ENCODE data around the gene TADA2B. TPM values are rescaled to one million over a fixed set of nuclear protein-coding genes. Genes with fewer than 3 reads are reported as not detected.

The TADA2B gene
- total and polyA plus RNA-seq, 2 of the 4 experiments (the other 2 are of a cell fraction), result 6.1 to 8.6 TPM

DNA sequence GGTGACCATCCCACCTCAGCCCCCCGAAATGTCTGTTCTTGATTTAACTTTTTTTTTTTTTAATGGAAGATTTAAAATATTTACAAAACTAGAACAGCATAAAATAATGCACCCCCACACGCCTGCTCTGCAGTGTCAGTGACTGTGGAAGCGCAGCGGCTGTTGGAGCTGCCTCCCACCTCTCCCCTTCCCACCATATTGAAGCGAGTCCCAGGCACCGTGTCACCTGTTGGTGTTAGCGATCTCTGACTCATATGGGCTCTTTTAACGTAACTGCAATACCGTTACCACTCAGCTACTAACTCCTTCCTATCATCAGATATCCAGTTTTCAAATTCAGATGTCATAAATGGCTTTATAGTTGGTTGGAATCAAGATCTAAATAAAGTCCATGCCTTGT lies 17.1 kb upstream of the TADA2B start:
- WGBS, 2 experiments (ENCODE audit: extremely low coverage in 2 of 2, insufficient read length in 1 of 2), result no CpG with 5 or more reads among the region's 9 CpGs
- POLR2A ChIA-PET (ENCODE audit: unreplicated experiment), result no interaction called here
- dilution Hi-C loops (cut with HindIII; ENCODE audit: low sequenced_read_pairs, unreplicated experiment), result no loop called here

More for the DNA sequence above, 17.1 kb upstream of the TADA2B start:
- peaks cover 17% of the 10 kb centered on the region for H3K9me1 ChIP-seq (ENCODE audit: insufficient read depth, low read length)
- no peak overlapping the region for H2BK120ac ChIP-seq (ENCODE audit: low read depth, low read length)
- no peak overlapping the region for H3K56ac ChIP-seq (ENCODE audit: extremely low read depth, insufficient read depth, low read length)
- in situ Hi-C loops (cut with MboI; ENCODE audit: low sequenced_read_pairs) (no loop called here), intact Hi-C loops (cut with micrococcal nuclease) (no loop called here)
- H3K4me1 ChIP-seq (ENCODE audit: control insufficient read depth, insufficient read depth, low read length), result peaks cover 11% of the 10 kb centered on the region
- DNase-seq, result no peak
- no peaks in the 10 kb centered on the region for H4K20me1 ChIP-seq (ENCODE audit: insufficient read depth, low read length)
- BruUV-seq (replicated peaks), result no TSS peak
- H2AK5ac ChIP-seq (ENCODE audit: low read depth, low read length), result no peak overlapping the region
- no peak overlapping the region for H3K18ac ChIP-seq (ENCODE audit: low read depth, low read length)
- H2BK20ac ChIP-seq (ENCODE audit: low read depth, low read length), result no peak overlapping the region
- no peak overlapping the region for H2BK15ac ChIP-seq (ENCODE audit: low read depth, low read length)
- no peak overlapping the region for H4K91ac ChIP-seq (ENCODE audit: insufficient read depth, low read depth, low read length)
- H3K4me3 ChIP-seq (ENCODE audit: insufficient read depth, low read depth, low read length), result no peak overlapping the region
- H3K14ac ChIP-seq (replicated peaks; ENCODE audit: low read depth, low read length), result no peak overlapping the region
- peaks cover 49% of the 10 kb centered on the region for H3K36me3 ChIP-seq (ENCODE audit: control insufficient read depth, insufficient read depth, low read length)
- no peak overlapping the region for H4K5ac ChIP-seq (ENCODE audit: low read depth, low read length)
- H2BK5ac ChIP-seq (ENCODE audit: low read depth, low read length, poor library complexity, severe bottlenecking), result no peak overlapping the region
- H3K27ac ChIP-seq (ENCODE audit: insufficient read depth, low read length), result no peak overlapping the region
- CTCF ChIA-PET, result no interaction called here
- no peak for ATAC-seq (ENCODE audit: low read depth)
- TF ChIP-seq CEBPB (IDR thresholded peaks at IDR 0.05; ENCODE audit: low read depth, low read length) (no peak), USF2 (IDR thresholded peaks at IDR 0.05; ENCODE audit: low read depth, low read length) (no peak), NFE2L2 (IDR thresholded peaks at IDR 0.05; ENCODE audit: low read depth, low read length) (no peak), RCOR1 (IDR thresholded peaks at IDR 0.05; ENCODE audit: insufficient replicate concordance, low read length) (no peak), MAZ (IDR thresholded peaks at IDR 0.05; ENCODE audit: borderline replicate concordance, low read depth, low read length) (no peak)
- no peak overlapping the region for H3K9ac ChIP-seq (ENCODE audit: low read depth, low read length)
- no peaks in the 10 kb centered on the region for H3K27me3 ChIP-seq (ENCODE audit: control insufficient read depth, insufficient read depth, low read length)
- H3K23ac ChIP-seq (ENCODE audit: low read depth, low read length), result no peak overlapping the region
- no peak overlapping the region for H2AFZ ChIP-seq (replicated peaks; ENCODE audit: low read length, poor library complexity)
- peaks cover 12 to 47% of the 10 kb centered on the region in 2 experiments; a peak in 3 of 4 replicates for H3K79me1 ChIP-seq (ENCODE audit: low read depth in 1 of 2, low read length in 2 of 2)
- no peak overlapping the region for H3K4me2 ChIP-seq (ENCODE audit: low read depth, low read length)
- no peak overlapping the region for H4K8ac ChIP-seq (ENCODE audit: low read depth in 2 of 2, low read length in 2 of 2)
- no peak overlapping the region for H3K4ac ChIP-seq (ENCODE audit: low read depth, low read length)
- no peak overlapping the region for H2AK9ac ChIP-seq (replicated peaks; ENCODE audit: low read depth, low read length, poor library complexity)
- no peaks in the 10 kb centered on the region for H3K9me3 ChIP-seq (ENCODE audit: control insufficient read depth, insufficient read depth, low read length)

Measured in IMR-90 (cell line).